ENCODE data around the gene ANKLE2.
"Not testable (repeated sequence)": the region's sequence is repeated elsewhere in the genome, so short reads cannot be mapped to it uniquely, and the experiment has no call there.

The ANKLE2 gene

DNA sequence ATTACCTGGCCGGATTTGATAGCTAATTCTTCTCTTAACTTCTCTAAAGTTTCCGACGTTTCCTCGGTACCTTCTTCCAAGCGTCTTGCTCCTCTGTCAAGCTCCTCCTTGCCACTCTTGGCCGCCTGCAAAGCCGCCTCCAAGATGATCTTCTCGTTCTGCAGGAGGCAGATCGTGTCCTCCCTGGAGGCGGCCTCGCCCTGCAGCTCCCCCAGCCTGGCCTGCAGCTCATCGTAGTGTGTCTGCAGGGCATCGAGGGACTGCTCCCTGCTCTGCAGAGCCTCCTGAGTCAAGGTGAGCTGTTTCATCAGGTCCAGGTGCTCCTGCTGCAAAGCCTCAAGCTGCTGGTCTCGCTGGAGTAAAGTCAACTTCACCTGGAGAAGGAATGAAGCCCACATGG lies 34.2 kb upstream of the ANKLE2 start:
- TF ChIP-seq, protein P1, sequence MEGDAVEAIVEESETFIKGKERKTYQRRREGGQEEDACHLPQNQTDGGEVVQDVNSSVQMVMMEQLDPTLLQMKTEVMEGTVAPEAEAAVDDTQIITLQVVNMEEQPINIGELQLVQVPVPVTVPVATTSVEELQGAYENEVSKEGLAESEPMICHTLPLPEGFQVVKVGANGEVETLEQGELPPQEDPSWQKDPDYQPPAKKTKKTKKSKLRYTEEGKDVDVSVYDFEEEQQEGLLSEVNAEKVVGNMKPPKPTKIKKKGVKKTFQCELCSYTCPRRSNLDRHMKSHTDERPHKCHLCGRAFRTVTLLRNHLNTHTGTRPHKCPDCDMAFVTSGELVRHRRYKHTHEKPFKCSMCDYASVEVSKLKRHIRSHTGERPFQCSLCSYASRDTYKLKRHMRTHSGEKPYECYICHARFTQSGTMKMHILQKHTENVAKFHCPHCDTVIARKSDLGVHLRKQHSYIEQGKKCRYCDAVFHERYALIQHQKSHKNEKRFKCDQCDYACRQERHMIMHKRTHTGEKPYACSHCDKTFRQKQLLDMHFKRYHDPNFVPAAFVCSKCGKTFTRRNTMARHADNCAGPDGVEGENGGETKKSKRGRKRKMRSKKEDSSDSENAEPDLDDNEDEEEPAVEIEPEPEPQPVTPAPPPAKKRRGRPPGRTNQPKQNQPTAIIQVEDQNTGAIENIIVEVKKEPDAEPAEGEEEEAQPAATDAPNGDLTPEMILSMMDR (IDR thresholded peaks at IDR 0.05; ENCODE audit: insufficient read depth, low read length): no peak
- TF ChIP-seq POLR2AphosphoS5 (IDR thresholded peaks at IDR 0.05; ENCODE audit: low read depth) (no peak), SPI1 (IDR thresholded peaks at IDR 0.05; ENCODE audit: borderline replicate concordance, low read depth) (no peak), GABPA (IDR thresholded peaks at IDR 0.05; ENCODE audit: low read depth) (no peak)
- H3K27ac ChIP-seq (replicated peaks): no peak overlapping the region
- no peaks in the 10 kb centered on the region for H3K27me3 ChIP-seq (ENCODE audit: insufficient read depth, poor library complexity, severe bottlenecking)
- no peak overlapping the region for H3K4me3 ChIP-seq (replicated peaks; ENCODE audit: insufficient read depth, low read length)
- DNase-seq (ENCODE audit: low read depth in 1 of 2, low spot score in 1 of 2): no peak

DNA sequence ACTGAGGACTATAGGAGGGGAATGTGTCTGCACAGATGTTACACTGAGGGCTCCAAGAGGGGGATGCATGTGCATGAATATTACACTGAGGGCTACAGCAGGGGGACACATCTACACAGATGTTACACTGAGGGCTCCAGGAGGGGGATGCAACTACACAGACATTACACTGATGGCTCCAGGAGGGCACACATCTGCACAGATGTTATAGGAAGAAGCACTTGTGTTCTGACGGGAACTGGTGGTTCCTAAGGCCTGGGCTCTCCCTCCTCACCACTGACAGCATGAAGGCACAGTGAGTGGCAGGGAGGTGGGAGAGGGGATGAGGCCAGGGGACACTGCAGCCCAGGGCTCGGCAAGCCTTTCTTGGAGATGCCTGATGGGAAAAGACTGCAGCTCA lies 30.3 kb upstream of the ANKLE2 start:
- H3K27me3 ChIP-seq (ENCODE audit: insufficient read depth, poor library complexity, severe bottlenecking); H3K27ac ChIP-seq (replicated peaks); DNase-seq (ENCODE audit: low read depth in 1 of 2, low spot score in 1 of 2); H3K4me3 ChIP-seq (replicated peaks; ENCODE audit: insufficient read depth, low read length): not testable (repeated sequence)

DNA sequence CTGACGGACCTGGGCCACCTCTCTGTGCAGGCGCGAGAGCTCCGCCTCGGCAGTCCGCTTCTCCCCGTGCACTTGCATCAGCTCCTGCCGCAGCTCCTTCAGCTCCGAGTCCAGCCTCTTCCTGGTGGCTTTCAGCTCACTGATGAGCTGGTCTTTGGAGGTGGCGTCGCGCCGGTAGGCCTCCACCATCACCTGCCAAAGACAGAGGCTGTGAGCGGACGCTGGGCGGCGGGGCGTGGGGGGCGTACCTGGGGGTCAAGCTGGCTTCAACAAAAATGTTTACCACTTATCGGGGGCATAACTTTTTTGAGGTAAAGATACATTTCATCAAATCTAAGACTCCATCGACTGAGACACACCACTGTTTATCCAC lies 27.5 kb upstream of the ANKLE2 start:
- H3K27me3 ChIP-seq (ENCODE audit: insufficient read depth, poor library complexity, severe bottlenecking): no peaks in the 10 kb centered on the region
- no peak for DNase-seq (ENCODE audit: low read depth in 1 of 2, low spot score in 1 of 2)
- TF ChIP-seq, protein P2, sequence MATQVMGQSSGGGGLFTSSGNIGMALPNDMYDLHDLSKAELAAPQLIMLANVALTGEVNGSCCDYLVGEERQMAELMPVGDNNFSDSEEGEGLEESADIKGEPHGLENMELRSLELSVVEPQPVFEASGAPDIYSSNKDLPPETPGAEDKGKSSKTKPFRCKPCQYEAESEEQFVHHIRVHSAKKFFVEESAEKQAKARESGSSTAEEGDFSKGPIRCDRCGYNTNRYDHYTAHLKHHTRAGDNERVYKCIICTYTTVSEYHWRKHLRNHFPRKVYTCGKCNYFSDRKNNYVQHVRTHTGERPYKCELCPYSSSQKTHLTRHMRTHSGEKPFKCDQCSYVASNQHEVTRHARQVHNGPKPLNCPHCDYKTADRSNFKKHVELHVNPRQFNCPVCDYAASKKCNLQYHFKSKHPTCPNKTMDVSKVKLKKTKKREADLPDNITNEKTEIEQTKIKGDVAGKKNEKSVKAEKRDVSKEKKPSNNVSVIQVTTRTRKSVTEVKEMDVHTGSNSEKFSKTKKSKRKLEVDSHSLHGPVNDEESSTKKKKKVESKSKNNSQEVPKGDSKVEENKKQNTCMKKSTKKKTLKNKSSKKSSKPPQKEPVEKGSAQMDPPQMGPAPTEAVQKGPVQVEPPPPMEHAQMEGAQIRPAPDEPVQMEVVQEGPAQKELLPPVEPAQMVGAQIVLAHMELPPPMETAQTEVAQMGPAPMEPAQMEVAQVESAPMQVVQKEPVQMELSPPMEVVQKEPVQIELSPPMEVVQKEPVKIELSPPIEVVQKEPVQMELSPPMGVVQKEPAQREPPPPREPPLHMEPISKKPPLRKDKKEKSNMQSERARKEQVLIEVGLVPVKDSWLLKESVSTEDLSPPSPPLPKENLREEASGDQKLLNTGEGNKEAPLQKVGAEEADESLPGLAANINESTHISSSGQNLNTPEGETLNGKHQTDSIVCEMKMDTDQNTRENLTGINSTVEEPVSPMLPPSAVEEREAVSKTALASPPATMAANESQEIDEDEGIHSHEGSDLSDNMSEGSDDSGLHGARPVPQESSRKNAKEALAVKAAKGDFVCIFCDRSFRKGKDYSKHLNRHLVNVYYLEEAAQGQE (IDR thresholded peaks at IDR 0.05; ENCODE audit: insufficient replicate concordance, low read depth): no peak
- TF ChIP-seq POLR2AphosphoS5 (IDR thresholded peaks at IDR 0.05; ENCODE audit: low read depth) (no peak), GABPA (IDR thresholded peaks at IDR 0.05; ENCODE audit: low read depth) (no peak), SPI1 (IDR thresholded peaks at IDR 0.05; ENCODE audit: borderline replicate concordance, low read depth) (no peak)
- TF ChIP-seq, protein P1 (IDR thresholded peaks at IDR 0.05; ENCODE audit: insufficient read depth, low read length): no peak
- H3K4me3 ChIP-seq (replicated peaks; ENCODE audit: insufficient read depth, low read length): no peak overlapping the region
- no peak overlapping the region for H3K27ac ChIP-seq (replicated peaks)

DNA sequence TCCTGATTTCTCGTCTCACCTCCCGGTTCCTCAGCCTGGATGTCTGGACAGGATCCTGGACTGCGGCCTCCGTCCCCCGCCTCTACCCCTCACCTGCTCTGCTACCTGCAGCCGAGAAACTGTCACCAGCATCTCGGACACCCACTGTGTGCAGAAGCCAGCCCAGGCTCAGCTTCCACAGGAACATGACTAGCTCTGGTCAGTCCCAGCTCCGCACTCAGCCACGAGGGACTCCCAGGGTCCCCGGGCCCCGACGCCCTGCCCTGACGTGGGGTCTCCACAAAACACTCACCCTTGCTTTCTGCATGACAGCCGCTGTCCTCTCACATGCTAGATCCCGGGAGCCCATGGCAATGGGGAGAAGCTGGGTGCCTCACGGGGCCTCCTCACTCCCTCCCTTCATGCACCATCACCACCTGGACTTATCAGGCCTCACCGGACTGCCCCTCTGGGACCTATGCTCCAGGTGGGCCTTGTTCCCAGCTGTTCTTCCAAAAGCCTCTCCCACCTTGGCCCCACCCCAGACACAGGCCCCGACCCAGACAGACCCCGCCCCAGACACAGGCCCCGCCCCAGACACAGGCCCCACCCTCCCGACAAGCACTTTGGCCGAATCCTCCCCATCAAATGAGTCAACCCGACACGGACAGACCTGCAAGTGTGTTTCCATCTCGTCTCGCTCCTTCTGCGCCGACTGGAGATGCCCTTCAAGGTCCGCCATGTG lies 26.9 kb upstream of the ANKLE2 start:
- H3K27ac ChIP-seq (replicated peaks): no peak overlapping the region

More for the DNA sequence above, 26.9 kb upstream of the ANKLE2 start:
- no peak overlapping the region for H3K4me3 ChIP-seq (replicated peaks; ENCODE audit: insufficient read depth, low read length)
- H3K27me3 ChIP-seq (ENCODE audit: insufficient read depth, poor library complexity, severe bottlenecking): no peaks in the 10 kb centered on the region
- no peak for DNase-seq (ENCODE audit: low read depth in 1 of 2, low spot score in 1 of 2)
- TF ChIP-seq, protein P2 (IDR thresholded peaks at IDR 0.05; ENCODE audit: insufficient replicate concordance, low read depth): no peak
- no peak for TF ChIP-seq POLR2AphosphoS5 (IDR thresholded peaks at IDR 0.05; ENCODE audit: low read depth)
- no peak for TF ChIP-seq SPI1 (IDR thresholded peaks at IDR 0.05; ENCODE audit: borderline replicate concordance, low read depth)
- no peak for TF ChIP-seq GABPA (IDR thresholded peaks at IDR 0.05; ENCODE audit: low read depth)
- TF ChIP-seq, protein P1 (IDR thresholded peaks at IDR 0.05; ENCODE audit: insufficient read depth, low read length): no peak
